ENCODE measurements around the gene EIF3L. TPM values are rescaled to one million over a fixed set of nuclear protein-coding genes. Genes with fewer than 3 reads are reported as not detected.

The EIF3L gene
- total RNA-seq, 1 donor from 2014 or later, result 420 TPM

GRCh38 chr22:37816543-37817180 lies 32.6 kb upstream of the EIF3L start:
- Histone ChIP-seq H3K36me3 (ENCODE audit: control insufficient read depth, insufficient read depth, low read length) (peaks cover 9% of the 10 kb centered on the region), H3K4me3 (ENCODE audit: low read depth, low read length) (no peak overlapping the region), H3K27me3 (ENCODE audit: control insufficient read depth, insufficient read depth, low read length) (no peaks in the 10 kb centered on the region)
- no peak for DNase-seq (ENCODE audit: low read depth)
- no peak for TF ChIP-seq CTCF (IDR thresholded peaks at IDR 0.05; ENCODE audit: insufficient read depth, low read length, severe bottlenecking)
- FAIRE-seq, result no peak

GRCh38 chr22:37817705-37818408 lies 31.4 kb upstream of the EIF3L start:
- DNase-seq (ENCODE audit: low read depth), result peak; percentile 44
- H3K4me3 ChIP-seq (ENCODE audit: low read depth, low read length), result peak overlapping the region; percentile 13

GRCh38 chr22:37818409-37819104 lies 30.7 kb upstream of the EIF3L start:
- DNase-seq (ENCODE audit: low read depth), result peak; percentile 22
- peak; percentile 60 for TF ChIP-seq CTCF (IDR thresholded peaks at IDR 0.05; ENCODE audit: insufficient read depth, low read length, severe bottlenecking)
- peaks cover 6% of the 10 kb centered on the region for H3K36me3 ChIP-seq (ENCODE audit: control insufficient read depth, insufficient read depth, low read length)
- no peaks in the 10 kb centered on the region for H3K27me3 ChIP-seq (ENCODE audit: control insufficient read depth, insufficient read depth, low read length)
- H3K4me3 ChIP-seq (ENCODE audit: low read depth, low read length), result peak overlapping the region; percentile 25
- FAIRE-seq, result no peak

More at GRCh38 chr22:37817705-37818408, 31.4 kb upstream of the EIF3L start:
- Histone ChIP-seq H3K27me3 (ENCODE audit: control insufficient read depth, insufficient read depth, low read length) (no peaks in the 10 kb centered on the region), H3K36me3 (ENCODE audit: control insufficient read depth, insufficient read depth, low read length) (peaks cover 9% of the 10 kb centered on the region)
- TF ChIP-seq CTCF (IDR thresholded peaks at IDR 0.05; ENCODE audit: insufficient read depth, low read length, severe bottlenecking), result peak; percentile 95
- no peak for FAIRE-seq

- no peaks in the 10 kb centered on the region for H3K27me3 ChIP-seq (ENCODE audit: control insufficient read depth, insufficient read depth, low read length)
These were observed 30.1 kb upstream of the EIF3L start for GRCh38 chr22:37819105-37819433.

GRCh38 chr22:37820350-37820749 lies 28.9 kb upstream of the EIF3L start:
- FAIRE-seq (no peak), DNase-seq (ENCODE audit: low read depth) (no peak)
- Histone ChIP-seq H3K27me3 (ENCODE audit: control insufficient read depth, insufficient read depth, low read length) (no peaks in the 10 kb centered on the region), H3K36me3 (ENCODE audit: control insufficient read depth, insufficient read depth, low read length) (peaks cover 4% of the 10 kb centered on the region), H3K4me3 (ENCODE audit: low read depth, low read length) (no peak overlapping the region)
- no peak for TF ChIP-seq CTCF (IDR thresholded peaks at IDR 0.05; ENCODE audit: insufficient read depth, low read length, severe bottlenecking)

More at GRCh38 chr22:37819105-37819433, 30.1 kb upstream of the EIF3L start:
- TF ChIP-seq CTCF (IDR thresholded peaks at IDR 0.05; ENCODE audit: insufficient read depth, low read length, severe bottlenecking), result no peak
- DNase-seq (ENCODE audit: low read depth) (no peak), FAIRE-seq (no peak)
- Histone ChIP-seq H3K4me3 (ENCODE audit: low read depth, low read length) (no peak overlapping the region), H3K36me3 (ENCODE audit: control insufficient read depth, insufficient read depth, low read length) (peaks cover 6% of the 10 kb centered on the region)

All from bronchial epithelial cell (primary cell).